Measurements from ENCODE around the gene PEBP1.

Gene PEBP1

GRCh38 chr12:118136559-118137003, 657 bp downstream of the PEBP1 start:
- DNase-seq (ENCODE audit: low read depth), result peak; percentile 60

DNA sequence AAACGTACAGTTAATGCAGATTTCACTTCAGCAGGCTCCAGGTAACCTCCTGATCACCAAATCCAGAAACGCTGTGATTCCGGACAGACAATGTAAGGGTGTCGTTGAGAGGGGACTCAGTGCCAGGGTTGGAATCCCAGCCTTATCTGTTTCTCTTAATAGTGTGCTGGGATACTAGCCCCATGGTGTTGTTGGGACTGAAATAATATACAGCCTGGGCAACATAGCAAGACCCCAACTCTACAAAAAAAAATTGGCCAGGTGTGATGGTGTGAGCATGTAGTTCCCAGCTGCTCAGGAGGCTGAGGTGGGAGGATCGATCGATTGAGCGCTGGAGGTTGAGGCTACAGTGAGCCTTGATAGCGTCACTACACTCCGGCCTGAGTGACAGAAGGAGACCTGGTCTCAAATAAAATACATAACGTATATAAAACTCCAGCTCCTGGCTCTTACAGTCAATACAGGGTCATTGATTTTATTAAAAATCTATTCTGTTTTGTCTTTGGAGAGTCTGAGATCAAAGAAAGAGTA, 1.3 kb downstream of the PEBP1 start:
- no peak for DNase-seq (ENCODE audit: low read depth)

DNA sequence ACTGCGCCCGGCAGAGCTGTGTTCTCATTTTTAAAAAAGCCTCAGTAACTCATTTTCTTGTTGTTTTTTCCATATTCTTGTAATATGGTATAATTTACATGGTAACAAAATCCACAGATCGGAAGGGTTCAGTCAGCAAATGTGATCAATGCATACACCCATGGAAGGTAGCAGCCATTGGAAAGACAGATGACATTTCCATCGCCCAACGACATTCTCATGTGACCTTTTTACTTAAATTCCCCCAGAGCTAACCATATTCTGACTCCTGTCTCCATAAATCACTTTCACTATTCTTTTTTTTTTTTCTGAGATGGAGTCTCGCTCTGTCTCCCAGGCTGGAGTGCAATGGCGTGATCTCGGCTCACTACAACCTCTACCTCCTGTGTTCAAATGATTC, 4.9 kb downstream of the PEBP1 start:
- DNase-seq (ENCODE audit: low read depth), result no peak

- DNase-seq (ENCODE audit: low read depth), result no peak
Observed at GRCh38 chr12:118144499-118144898, 8.6 kb downstream of the PEBP1 start.

GRCh38 chr12:118145113-118145797, 9.3 kb downstream of the PEBP1 start:
- DNase-seq (ENCODE audit: low read depth), result no peak

GRCh38 chr12:118145798-118146156, 9.9 kb downstream of the PEBP1 start:
- DNase-seq (ENCODE audit: low read depth), result no peak

DNA sequence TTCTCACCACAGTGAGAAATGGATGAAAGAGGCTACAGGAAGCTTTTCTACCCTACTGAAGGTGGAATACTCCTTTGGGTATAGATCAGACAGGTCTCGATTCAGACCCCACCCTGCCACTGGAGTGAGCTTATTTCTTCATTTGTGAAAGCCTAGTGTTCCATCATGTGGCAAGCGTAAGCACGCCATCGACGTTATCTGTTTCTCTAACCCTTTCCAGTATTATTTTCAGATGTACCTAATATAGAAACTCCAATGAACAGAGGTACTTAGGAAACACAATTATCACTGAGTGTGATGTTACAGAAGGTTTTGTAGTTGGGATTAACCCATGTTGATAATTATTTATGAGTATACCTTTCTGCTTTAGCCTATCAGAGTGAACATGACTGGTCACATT, 12.4 kb downstream of the PEBP1 start:
- DNase-seq (ENCODE audit: low read depth), result no peak

DNA sequence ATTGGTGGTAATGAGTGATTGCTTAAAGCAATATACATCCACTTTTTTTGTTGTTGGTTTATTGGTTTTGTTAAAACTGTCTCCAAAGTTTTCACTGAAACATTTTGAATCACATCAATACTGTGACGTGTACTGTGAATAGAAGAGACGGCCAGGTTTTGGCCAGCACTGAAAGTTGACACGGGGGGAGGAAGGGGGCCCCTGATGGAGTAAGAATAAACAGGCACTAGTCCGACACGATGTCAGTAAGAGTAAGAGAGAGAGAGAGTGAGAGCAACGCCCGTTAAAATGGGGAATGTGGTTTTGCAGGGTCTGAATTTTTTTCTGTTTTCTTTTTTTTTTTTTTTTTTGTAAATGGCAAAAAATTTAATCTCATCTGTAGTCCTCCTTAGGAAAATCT, 14.7 kb downstream of the PEBP1 start:
- no peak for DNase-seq (ENCODE audit: low read depth)

GRCh38 chr12:118151755-118152154, 15.8 kb downstream of the PEBP1 start:
- DNase-seq (ENCODE audit: low read depth), result no peak

DNA sequence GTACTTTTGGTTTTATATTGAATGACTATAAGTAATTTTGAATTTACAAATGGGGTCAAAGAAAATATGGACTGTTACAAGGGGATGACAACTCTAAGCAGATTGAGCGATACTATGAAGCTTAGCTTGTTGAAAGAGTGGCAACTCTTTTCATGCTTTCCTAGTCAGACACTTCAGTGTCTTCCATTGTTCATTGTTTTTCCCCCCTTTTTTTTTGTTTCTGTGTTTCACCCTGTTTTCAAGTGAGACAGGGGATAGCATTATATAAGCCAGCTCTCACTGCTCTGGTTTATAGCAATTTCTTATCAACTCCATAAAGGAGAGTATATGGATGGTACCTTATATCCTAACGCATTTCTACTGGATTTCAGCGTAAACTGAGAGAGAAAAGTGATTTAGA, 24.6 kb downstream of the PEBP1 start:
- no peak for DNase-seq (ENCODE audit: low read depth)

GRCh38 chr12:118164798-118165486, 29.0 kb downstream of the PEBP1 start:
- peak; percentile 39 for DNase-seq (ENCODE audit: low read depth)

DNA sequence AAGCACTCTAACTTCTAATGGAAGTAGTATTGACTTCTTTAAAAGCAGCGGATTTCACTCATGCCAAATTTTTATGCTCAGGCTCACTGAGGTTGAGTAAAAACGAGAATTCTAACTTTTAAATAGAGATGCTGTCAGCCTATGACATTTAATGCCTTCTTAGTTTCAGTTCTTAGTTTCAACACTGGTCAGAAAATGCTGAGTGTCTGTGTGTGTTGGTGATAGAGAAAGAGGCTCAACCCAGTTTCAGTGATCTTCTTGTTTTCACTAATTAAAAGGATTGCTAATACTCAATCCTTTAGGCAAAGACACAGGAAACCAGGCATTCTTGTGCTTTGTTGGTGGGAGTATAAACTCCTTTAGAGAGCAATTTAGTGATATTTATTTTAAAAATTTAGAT, 31.0 kb downstream of the PEBP1 start:
- DNase-seq (ENCODE audit: low read depth), result no peak

GRCh38 chr12:118175823-118176447, 40.0 kb downstream of the PEBP1 start:
- no peak for DNase-seq (ENCODE audit: low read depth)

DNA sequence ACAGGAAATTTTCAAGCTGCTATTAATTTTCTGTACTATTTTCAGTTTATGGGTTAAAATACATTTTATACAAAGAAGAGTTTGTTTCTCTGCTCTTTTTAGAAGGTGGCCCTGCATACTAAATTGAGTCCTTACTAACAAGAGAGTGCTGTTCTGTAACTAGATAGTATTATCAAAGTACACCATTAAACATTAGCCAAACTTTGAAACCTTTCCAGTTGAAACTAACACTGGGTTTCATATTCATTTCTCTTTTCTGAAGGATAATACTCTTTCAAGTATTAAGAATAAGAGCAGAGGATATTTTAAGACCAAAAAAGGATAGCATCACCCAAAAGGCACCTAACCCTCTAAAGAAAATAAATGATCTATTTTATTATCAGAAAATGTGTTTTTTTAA, 47.2 kb downstream of the PEBP1 start:
- no peak for DNase-seq (ENCODE audit: low read depth)

- peak; percentile 31 for DNase-seq (ENCODE audit: low read depth)
Observed at GRCh38 chr12:118183711-118184110, 47.8 kb downstream of the PEBP1 start.

DNA sequence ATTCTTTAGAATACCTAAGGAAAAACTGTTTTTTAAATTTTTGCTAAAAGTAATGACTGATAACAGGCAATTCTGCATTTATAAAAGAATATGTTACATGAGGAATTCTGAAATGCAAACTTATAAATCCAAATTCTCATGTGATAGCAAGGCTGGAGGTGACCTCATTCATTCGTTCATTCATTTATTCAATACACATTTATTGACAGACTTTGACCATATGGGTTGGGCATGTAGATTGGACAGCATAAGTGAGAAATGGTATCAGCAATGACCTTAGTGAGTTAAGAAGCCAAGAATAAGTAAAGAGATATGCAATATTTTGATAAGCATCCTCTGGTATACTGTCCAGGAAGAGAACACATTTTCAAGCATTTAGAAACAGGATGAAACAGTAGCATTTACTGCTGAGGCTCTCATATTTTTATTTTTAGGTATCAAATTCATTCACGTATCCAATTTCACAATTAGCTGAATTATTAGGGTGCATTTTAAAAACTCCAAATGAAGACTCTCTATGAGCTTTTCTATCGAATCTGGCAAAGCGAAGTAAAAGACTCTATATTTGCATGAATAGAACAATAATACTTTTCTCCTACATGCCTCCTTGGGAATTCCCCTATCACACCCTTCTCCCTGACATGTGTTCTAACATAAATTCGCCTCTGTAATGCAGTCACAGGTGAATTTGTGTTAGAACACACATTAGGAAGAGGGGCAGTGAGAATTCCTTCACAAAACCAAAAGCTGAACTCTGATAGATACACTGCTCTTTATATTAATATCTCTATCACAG, 49.9 kb downstream of the PEBP1 start:
- DNase-seq (ENCODE audit: low read depth), result no peak

DNA sequence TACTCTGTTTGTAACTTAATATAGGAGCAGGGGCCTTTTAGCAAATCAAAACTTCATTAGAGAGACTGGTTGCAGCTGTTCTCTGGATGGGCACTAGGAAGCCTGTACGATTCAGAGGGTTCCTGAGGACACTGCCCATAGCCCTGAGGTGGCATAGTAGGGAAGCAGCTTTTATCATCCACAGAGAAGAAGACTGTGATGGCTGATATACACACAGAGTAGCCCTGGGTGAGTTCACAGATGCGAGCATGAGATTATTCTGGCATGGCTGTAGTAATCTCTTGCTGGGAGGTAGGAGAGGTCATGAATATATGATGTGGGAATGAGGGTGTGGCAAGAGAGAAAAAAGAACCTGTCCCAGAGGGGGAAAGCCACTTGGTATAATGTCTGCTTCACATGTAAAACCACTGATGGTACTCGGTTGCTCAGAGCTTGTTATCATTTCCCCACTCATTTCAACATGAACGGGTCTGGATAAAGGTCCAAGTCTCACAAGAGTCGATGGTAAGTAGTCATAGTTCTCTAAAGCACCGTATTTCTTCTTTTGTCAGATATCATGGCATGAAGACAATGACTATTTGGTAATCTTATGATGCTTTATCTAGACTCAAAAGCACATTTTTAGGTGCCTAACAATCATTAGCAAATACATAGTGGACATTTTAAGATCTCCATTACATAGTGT, 52.0 kb downstream of the PEBP1 start:
- DNase-seq (ENCODE audit: low read depth), result no peak

GRCh38 chr12:118188690-118189371, 52.9 kb downstream of the PEBP1 start:
- peak; percentile 29 for DNase-seq (ENCODE audit: low read depth)

DNA sequence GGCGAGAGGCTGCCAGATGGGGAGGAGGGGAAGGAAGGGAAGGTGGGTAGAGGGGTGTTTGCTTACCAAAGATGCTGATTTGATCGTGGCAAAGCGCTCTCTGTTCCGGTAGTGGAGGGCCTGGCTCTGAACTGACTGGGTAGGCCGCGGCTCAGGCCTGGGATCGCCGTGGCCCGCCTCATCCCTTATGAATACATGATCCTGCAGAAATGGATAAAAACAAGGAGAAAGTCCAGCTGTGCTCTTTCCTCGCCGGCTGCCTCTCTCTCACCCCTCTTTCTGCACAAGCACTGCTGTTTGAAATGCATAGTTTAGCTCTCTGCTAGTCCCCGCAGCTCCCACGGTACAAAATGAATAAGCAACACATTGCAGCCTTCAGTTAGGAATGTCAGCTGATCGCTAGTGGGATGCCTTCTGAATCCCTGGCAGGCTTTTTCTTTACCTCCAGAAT, 53.8 kb downstream of the PEBP1 start:
- peak; percentile 74 for DNase-seq (ENCODE audit: low read depth)

GRCh38 chr12:118190266-118190665, 54.3 kb downstream of the PEBP1 start:
- DNase-seq (ENCODE audit: low read depth), result peak; percentile 59

- no peak for DNase-seq (ENCODE audit: low read depth)
Observed at GRCh38 chr12:118193477-118193876, 57.6 kb downstream of the PEBP1 start.

Data from EH (cell line).